Spleen (tissue), 11 donors: Measurements from ENCODE around the gene SASH1. TPM values are rescaled to one million over a fixed set of nuclear protein-coding genes. Genes with fewer than 3 reads are reported as not detected.

Experiments used
- DNase-seq: peaks from one replicate; pipeline ENCODE4 v3.0.0-alpha.2; 2020
- H3K27ac ChIP-seq, 8 donors: fragments of 200-600 bp; sonication (generic) in 7 of 8; 1 replicate in 4 of 8; 2 replicates in 4 of 8; pipeline versions ENCODE4 v1.5.0 to v1.8.0; 2016 to 2021; ENCODE audit warnings: inconsistent platforms in 4 of 8, mild to moderate bottlenecking in 4 of 8, moderate library complexity in 1 of 8
- H3K27me3 ChIP-seq, 7 donors: fragments of 200-600 bp; sonication (generic) in 6 of 7; replicated peaks in 1 of 7; 1 replicate in 4 of 7; 2 replicates in 3 of 7; pipeline versions ENCODE4 v1.5.0 to v1.8.0; 2016 to 2021; ENCODE audit warnings: inconsistent platforms in 3 of 7, mild to moderate bottlenecking in 1 of 7
- H3K36me3 ChIP-seq, 6 donors: fragments of 200-600 bp; sonication (generic) in 5 of 6; 1 replicate in 4 of 6; 2 replicates in 2 of 6; pipeline versions ENCODE4 v1.5.0 to v1.8.0; 2016 to 2021; ENCODE audit warnings: inconsistent platforms in 2 of 6
- H3K4me1 ChIP-seq, 6 donors: fragments of 200-600 bp; sonication (generic) in 5 of 6; 1 replicate in 3 of 6; 2 replicates in 3 of 6; pipeline versions ENCODE4 v1.5.0 to v1.8.0; 2016 to 2021; ENCODE audit warnings: inconsistent platforms in 3 of 6
- H3K4me3 ChIP-seq, 8 donors: fragments of 200-600 bp; sonication (generic) in 7 of 8; 1 replicate in 4 of 8; 2 replicates in 4 of 8; pipeline versions ENCODE4 v1.5.0 to v1.8.0; 2016 to 2021; ENCODE audit warnings: inconsistent platforms in 4 of 8, mild to moderate bottlenecking in 4 of 8, moderate library complexity in 2 of 8
- H3K9me3 ChIP-seq, 8 donors: fragments of 200-600 bp; sonication (generic) in 7 of 8; 1 replicate in 4 of 8; 2 replicates in 4 of 8; pipeline versions ENCODE4 v1.5.0 to v1.8.0; 2016 to 2021; ENCODE audit warnings: inconsistent platforms in 4 of 8
- POLR2A ChIP-seq, 3 donors: fragments of 450-650 bp; IDR thresholded peaks; one replicate each; pipeline ENCODE4 v1.5.1; 2017; ENCODE audit warnings: antibody characterized with exemption in 3 of 3, mild to moderate bottlenecking in 1 of 3
- POLR2AphosphoS5 ChIP-seq, 3 donors: sonication (generic); formaldehyde crosslinking; IDR thresholded peaks; one replicate each; pipeline ENCODE4 v1.5.1; 2017; ENCODE audit warnings: antibody characterized with exemption in 3 of 3
- WGBS, 5 donors: extraction: QIAGEN DNeasy Blood & Tissue Kit in 3 of 5; methylation state at CpG; one replicate each; pipeline versions ENCODE4 v1.1.5 to v1.1.7; 2013 to 2018; 5-methylcytosine and 5-hydroxymethylcytosine counted together
- intact Hi-C: fragments of 100-400 bp; cut with DNase I; formaldehyde crosslinking; loops from one replicate; pipeline ENCODE4 v1.15.0; 2023; ENCODE audit warnings: low total_unique reads
- polyA plus RNA-seq, 3 donors: library from polyadenylated mRNA; stranded (reverse); fragments of 200-250 nt; gene quantifications; one replicate each; pipeline ENCODE4 v1.2.1, GENCODE V29; 2013
- total RNA-seq, 7 donors: library from RNA; depleted of rRNA in 3 of 7; stranded (reverse); fragments of >200 nt in 3 of 7; fragmentation: NEBNext Ultra II Directional in 4 of 7; extraction: Animal tissue kit (Norgen Biotek cat#: 25700) in 4 of 7; gene quantifications; one replicate each; pipeline versions ENCODE4 v1.1.0 to v1.2.1, GENCODE V29; 2016 to 2021
- TF ChIP-seq, protein P1 (sequence below), 11 experiments: fragments of 200-600 bp in 7 of 11; fragments of 450-650 bp in 4 of 11; sonication (generic) in 4 of 11; IDR thresholded peaks in 8 of 11; conservative IDR thresholded peaks in 3 of 11; 1 replicate in 7 of 11; 2 replicates in 4 of 11; pipeline versions ENCODE4 v1.4.0 to v1.8.0; 2016 to 2021; ENCODE audit warnings: antibody characterized with exemption in 11 of 11, inconsistent platforms in 4 of 11, mild to moderate bottlenecking in 1 of 11
- donor health status: healthy with polysubstance abuse.
- donor health status: DM: no; HTN: no; CAD: no; lungs with moderate emphysema.
- donor health status: DM: no; HTN: no; CAD: no.
- donor health status: Bipolar disorder and iron deficiency.
- donor health status: healthy.
- donor health status: DM: no; HTN: no; CAD: no.
- donor health status: DM: yes; HTN: yes; CAD: no.

The SASH1 gene
- total and polyA plus RNA-seq, 10 donors = 3.9 to 103 (median 57.9) TPM

DNA sequence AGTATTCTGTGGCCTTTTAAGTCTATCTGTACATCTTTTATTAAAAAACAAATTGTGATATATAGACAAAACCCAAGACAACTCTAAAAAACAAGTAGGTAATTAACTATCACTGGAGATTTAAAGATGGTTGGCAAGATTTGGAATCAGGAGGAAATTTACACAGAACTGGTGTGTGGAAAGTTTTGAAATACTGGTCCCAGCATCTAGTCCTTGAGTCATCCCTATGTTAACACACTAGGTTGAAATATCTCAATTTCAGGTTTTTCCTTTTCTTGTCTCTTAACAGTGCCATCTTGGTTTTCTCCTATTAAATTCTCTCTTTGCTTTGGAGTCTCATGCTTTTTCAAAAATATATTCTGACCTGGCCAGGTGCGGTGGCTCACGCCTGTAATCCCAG lies 27.5 kb downstream of the SASH1 start:
- intact Hi-C loops = no loop called here
- Histone ChIP-seq H3K27me3 (peaks cover 0 to 18% (median 0%) of the 10 kb centered on the region in 7 donors), H3K27ac (no peak overlapping the region), H3K36me3 (no peaks in the 10 kb centered on the region), H3K4me3 (no peak overlapping the region), H3K4me1 (peaks cover 0 to 48% (median 23%) of the 10 kb centered on the region in 6 donors), H3K9me3 (no peaks in the 10 kb centered on the region)
- 94 to 100% (median 96%) methylated on average over 2 of the region's 2 CpGs for WGBS, 5 donors
- no peak for TF ChIP-seq POLR2A (IDR thresholded peaks at IDR 0.05)
- TF ChIP-seq, protein P1, sequence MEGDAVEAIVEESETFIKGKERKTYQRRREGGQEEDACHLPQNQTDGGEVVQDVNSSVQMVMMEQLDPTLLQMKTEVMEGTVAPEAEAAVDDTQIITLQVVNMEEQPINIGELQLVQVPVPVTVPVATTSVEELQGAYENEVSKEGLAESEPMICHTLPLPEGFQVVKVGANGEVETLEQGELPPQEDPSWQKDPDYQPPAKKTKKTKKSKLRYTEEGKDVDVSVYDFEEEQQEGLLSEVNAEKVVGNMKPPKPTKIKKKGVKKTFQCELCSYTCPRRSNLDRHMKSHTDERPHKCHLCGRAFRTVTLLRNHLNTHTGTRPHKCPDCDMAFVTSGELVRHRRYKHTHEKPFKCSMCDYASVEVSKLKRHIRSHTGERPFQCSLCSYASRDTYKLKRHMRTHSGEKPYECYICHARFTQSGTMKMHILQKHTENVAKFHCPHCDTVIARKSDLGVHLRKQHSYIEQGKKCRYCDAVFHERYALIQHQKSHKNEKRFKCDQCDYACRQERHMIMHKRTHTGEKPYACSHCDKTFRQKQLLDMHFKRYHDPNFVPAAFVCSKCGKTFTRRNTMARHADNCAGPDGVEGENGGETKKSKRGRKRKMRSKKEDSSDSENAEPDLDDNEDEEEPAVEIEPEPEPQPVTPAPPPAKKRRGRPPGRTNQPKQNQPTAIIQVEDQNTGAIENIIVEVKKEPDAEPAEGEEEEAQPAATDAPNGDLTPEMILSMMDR (IDR thresholded peaks at IDR 0.05 in 8 of 11, conservative IDR thresholded peaks at IDR 0.05 in 3 of 11) = no peak
- DNase-seq = no peak

DNA sequence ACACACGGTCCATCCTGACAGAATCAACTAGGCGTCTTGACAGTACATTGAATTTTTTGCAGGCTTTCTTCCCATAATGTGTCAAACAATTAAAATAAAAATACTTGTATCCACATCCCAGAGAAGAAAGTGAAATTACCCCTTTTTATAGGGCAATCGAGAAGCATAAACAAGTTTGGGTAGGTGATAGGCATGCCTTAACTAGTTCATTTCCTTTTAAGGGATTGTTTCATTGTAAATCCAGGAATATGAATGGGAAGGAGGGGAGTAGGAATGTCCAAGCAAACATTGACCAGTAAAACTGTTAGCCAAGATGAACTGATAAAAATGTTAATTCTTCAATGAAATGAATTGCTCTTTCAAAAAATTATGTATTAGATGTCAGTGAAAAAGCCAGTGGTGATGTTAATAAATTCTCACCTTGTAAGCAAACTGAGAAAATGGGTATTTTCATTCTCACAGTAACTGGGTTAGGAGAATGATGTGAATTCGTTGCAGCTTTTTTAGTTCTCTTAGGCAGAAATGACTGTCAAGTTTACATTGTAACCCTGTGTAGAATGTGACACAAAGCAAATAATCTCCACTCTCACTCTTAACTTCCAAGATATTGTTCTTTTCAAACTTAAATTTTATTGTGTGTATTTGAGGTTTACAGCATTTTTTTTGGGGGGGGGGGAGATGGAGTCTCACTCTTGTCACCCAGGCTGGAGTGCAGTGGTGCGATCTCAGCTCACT lies 31.6 kb downstream of the SASH1 start:
- Histone ChIP-seq H3K4me1 (peaks cover 0 to 13% (median 4%) of the 10 kb centered on the region in 6 donors), H3K4me3 (no peak overlapping the region), H3K36me3 (no peaks in the 10 kb centered on the region), H3K9me3 (peaks cover 0 to 12% (median 0%) of the 10 kb centered on the region in 8 donors), H3K27me3 (no peaks in the 10 kb centered on the region), H3K27ac (no peak overlapping the region)
- intact Hi-C loops = no loop called here
- WGBS, 5 donors = 73 to 87% (median 77%) methylated on average over 5 of the region's 5 CpGs
- no peak for DNase-seq
- TF ChIP-seq, protein P1 (IDR thresholded peaks at IDR 0.05 in 8 of 11, conservative IDR thresholded peaks at IDR 0.05 in 3 of 11) = no peak
- no peak for TF ChIP-seq POLR2A (IDR thresholded peaks at IDR 0.05)
- no peak for TF ChIP-seq POLR2AphosphoS5 (IDR thresholded peaks at IDR 0.05)

DNA sequence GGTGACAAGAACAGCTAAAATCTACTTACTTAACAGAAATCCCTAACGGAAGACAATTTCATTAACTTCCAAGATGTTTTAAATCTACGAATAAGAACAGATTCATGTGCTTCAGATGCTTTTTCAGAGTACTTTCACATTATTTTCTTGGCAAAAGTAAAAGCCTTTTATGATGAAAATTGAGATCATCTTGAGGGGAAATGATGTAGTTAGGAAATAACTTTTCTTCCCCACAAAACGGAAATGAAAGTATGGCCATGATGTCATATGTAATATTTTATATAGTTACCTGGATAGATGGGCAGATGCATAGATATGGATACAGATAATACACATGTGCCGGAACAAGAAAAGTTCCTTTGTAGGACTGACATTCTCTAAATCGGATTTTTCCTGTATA lies 32.8 kb downstream of the SASH1 start:
- no peak for DNase-seq
- peaks cover 0 to 12% (median 4%) of the 10 kb centered on the region in 6 donors for H3K4me1 ChIP-seq
- 78 to 90% (median 84%) methylated on average over 5 of the region's 5 CpGs for WGBS, 5 donors

DNA sequence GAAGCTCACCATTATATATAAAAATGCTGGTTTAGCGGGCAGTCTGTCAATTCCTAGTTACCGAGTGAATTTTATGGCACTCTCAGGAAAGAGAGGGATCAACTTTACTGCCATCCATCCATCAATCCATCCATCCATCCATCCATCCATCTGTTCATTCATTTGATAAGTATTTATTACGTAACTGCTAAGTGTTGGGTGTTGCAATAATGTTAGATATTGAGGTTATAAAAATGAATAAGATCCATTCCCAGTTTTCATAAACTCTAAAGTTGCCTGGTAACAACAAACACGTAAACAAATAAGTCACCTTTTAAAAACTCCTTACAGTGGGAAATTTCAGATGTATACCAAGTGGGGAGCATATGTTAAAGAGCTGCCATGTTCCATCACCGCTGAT lies 36.8 kb downstream of the SASH1 start:
- Histone ChIP-seq H3K9me3 (peaks cover 0 to 12% (median 0%) of the 10 kb centered on the region in 8 donors), H3K27ac (no peak overlapping the region), H3K36me3 (no peaks in the 10 kb centered on the region), H3K4me1 (peaks cover 0 to 13% (median 0%) of the 10 kb centered on the region in 6 donors), H3K4me3 (no peak overlapping the region), H3K27me3 (no peaks in the 10 kb centered on the region)
- no peak for TF ChIP-seq POLR2AphosphoS5 (IDR thresholded peaks at IDR 0.05)
- TF ChIP-seq, protein P1 (IDR thresholded peaks at IDR 0.05 in 8 of 11, conservative IDR thresholded peaks at IDR 0.05 in 3 of 11) = no peak
- intact Hi-C loops = no loop called here
- no peak for DNase-seq
- WGBS, 5 donors = 90 to 95% (median 93%) methylated on average over 5 of the region's 5 CpGs

More for the DNA sequence above, 32.8 kb downstream of the SASH1 start:
- Histone ChIP-seq H3K9me3 (peaks cover 0 to 12% (median 0%) of the 10 kb centered on the region in 8 donors), H3K4me3 (no peak overlapping the region), H3K36me3 (no peaks in the 10 kb centered on the region), H3K27me3 (no peaks in the 10 kb centered on the region), H3K27ac (no peak overlapping the region)
- TF ChIP-seq, protein P1 (IDR thresholded peaks at IDR 0.05 in 8 of 11, conservative IDR thresholded peaks at IDR 0.05 in 3 of 11) = no peak
- no peak for TF ChIP-seq POLR2AphosphoS5 (IDR thresholded peaks at IDR 0.05)
- no peak for TF ChIP-seq POLR2A (IDR thresholded peaks at IDR 0.05)
- intact Hi-C loops = no loop called here
